Measurements from ENCODE around the gene BHMT. TPM values are rescaled to one million over a fixed set of nuclear protein-coding genes. Genes with fewer than 3 reads are reported as not detected.
"Not testable (repeated sequence)": the region's sequence is repeated elsewhere in the genome, so short reads cannot be mapped to it uniquely, and the experiment has no call there.

Gene BHMT
- total RNA-seq, 2 donors from 2014 or later = 0.81 to 1.3 TPM

- H3K4me1 ChIP-seq (ENCODE audit: control insufficient read depth, insufficient read depth, low read length) = no peaks in the 10 kb centered on the region
- no peak overlapping the region for H3K4me3 ChIP-seq (ENCODE audit: low read length)
- DNase-seq = no peak
- H3K36me3 ChIP-seq (ENCODE audit: control insufficient read depth, insufficient read depth, low read length) = no peaks in the 10 kb centered on the region
- no peak overlapping the region for H3K9ac ChIP-seq (ENCODE audit: extremely low read depth, low read length, poor library complexity, severe bottlenecking)
- no peaks in the 10 kb centered on the region for H3K9me3 Mint-ChIP-seq
- no peaks in the 10 kb centered on the region for H3K36me3 Mint-ChIP-seq (ENCODE audit: low read depth)
- H3K27me3 ChIP-seq (ENCODE audit: control insufficient read depth, insufficient read depth, low read length, poor library complexity, severe bottlenecking) = no peaks in the 10 kb centered on the region
- H3K27ac ChIP-seq (ENCODE audit: low read depth, low read length) = no peak overlapping the region
- peaks cover 8% of the 10 kb centered on the region for H3K4me1 Mint-ChIP-seq
- 89 to 97% methylated on average over 2 of the region's 2 CpGs for WGBS, 2 experiments (ENCODE audit: insufficient coverage in 1 of 2, insufficient read length in 1 of 2)
- no peak overlapping the region for H3K4me3 Mint-ChIP-seq
- TF ChIP-seq, protein P1, sequence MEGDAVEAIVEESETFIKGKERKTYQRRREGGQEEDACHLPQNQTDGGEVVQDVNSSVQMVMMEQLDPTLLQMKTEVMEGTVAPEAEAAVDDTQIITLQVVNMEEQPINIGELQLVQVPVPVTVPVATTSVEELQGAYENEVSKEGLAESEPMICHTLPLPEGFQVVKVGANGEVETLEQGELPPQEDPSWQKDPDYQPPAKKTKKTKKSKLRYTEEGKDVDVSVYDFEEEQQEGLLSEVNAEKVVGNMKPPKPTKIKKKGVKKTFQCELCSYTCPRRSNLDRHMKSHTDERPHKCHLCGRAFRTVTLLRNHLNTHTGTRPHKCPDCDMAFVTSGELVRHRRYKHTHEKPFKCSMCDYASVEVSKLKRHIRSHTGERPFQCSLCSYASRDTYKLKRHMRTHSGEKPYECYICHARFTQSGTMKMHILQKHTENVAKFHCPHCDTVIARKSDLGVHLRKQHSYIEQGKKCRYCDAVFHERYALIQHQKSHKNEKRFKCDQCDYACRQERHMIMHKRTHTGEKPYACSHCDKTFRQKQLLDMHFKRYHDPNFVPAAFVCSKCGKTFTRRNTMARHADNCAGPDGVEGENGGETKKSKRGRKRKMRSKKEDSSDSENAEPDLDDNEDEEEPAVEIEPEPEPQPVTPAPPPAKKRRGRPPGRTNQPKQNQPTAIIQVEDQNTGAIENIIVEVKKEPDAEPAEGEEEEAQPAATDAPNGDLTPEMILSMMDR (conservative IDR thresholded peaks at IDR 0.05) = no peak
- H3K9me3 ChIP-seq (ENCODE audit: control insufficient read depth, low read length) = no peaks in the 10 kb centered on the region
- H3K27me3 Mint-ChIP-seq (ENCODE audit: insufficient read depth) = no peaks in the 10 kb centered on the region
- no peak overlapping the region for H3K27ac Mint-ChIP-seq
Observed at GRCh38 chr5:79157305-79157704, 45.7 kb downstream of the BHMT start.

DNA sequence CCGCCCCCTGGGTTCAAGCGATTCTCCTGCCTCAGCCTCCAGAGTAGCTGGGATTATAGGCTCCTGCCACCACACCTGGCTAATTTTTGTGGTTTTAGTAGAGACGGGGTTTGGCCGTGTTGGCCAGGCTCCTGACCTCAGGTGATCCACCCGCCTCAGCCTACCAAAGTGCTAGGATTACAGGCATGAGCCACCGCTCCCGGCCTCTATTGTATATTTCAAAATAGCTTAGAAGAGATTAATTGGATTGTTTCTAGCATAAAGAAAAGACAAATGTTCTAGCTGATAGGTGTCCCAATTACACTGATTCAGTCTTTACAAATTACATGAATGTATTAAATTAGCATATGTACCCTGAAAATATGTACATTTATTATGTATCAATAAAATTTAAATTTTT lies 50.0 kb downstream of the BHMT start:
- H3K27ac ChIP-seq (ENCODE audit: low read depth, low read length); H3K36me3 ChIP-seq (ENCODE audit: control insufficient read depth, insufficient read depth, low read length); H3K4me3 Mint-ChIP-seq; H3K4me1 Mint-ChIP-seq; H3K9ac ChIP-seq (ENCODE audit: extremely low read depth, low read length, poor library complexity, severe bottlenecking); H3K27me3 ChIP-seq (ENCODE audit: control insufficient read depth, insufficient read depth, low read length, poor library complexity, severe bottlenecking); H3K9me3 Mint-ChIP-seq; H3K9me3 ChIP-seq (ENCODE audit: control insufficient read depth, low read length); H3K36me3 Mint-ChIP-seq (ENCODE audit: low read depth); H3K27ac Mint-ChIP-seq; H3K27me3 Mint-ChIP-seq (ENCODE audit: insufficient read depth); H3K4me3 ChIP-seq (ENCODE audit: low read length); H3K4me1 ChIP-seq (ENCODE audit: control insufficient read depth, insufficient read depth, low read length); DNase-seq: not testable (repeated sequence)
- 86 to 96% methylated on average over 6 to 7 of the region's 7 CpGs for WGBS, 2 experiments (ENCODE audit: insufficient coverage in 1 of 2, insufficient read length in 1 of 2)

DNA sequence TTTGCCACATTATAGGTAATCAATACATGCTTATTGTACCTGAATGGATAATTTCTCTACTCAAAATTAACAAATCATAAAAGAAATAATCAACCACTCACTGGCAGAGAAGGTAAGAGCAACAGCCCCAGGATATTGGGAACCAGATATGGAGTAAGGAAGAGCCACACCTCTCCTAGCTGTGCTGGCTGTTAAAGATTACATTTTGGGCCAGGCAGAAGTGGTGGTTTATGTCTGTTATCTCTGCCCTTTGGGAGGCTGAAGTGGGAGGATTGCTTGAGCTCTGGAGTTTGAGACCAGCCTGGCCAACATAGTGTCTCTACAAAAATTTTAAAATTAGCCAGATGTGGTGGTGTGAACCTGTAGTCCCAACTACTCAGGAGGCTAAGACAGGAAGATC lies 56.4 kb downstream of the BHMT start:
- H3K9me3 ChIP-seq (ENCODE audit: control insufficient read depth, low read length) = no peaks in the 10 kb centered on the region
- H3K9ac ChIP-seq (ENCODE audit: extremely low read depth, low read length, poor library complexity, severe bottlenecking) = no peak overlapping the region
- no peaks in the 10 kb centered on the region for H3K27me3 ChIP-seq (ENCODE audit: control insufficient read depth, insufficient read depth, low read length, poor library complexity, severe bottlenecking)
- TF ChIP-seq, protein P1 (conservative IDR thresholded peaks at IDR 0.05) = no peak
- Mint-ChIP-seq H3K4me1 (peaks cover 9% of the 10 kb centered on the region), H3K27me3 (ENCODE audit: insufficient read depth) (no peaks in the 10 kb centered on the region), H3K9me3 (no peaks in the 10 kb centered on the region), H3K27ac (no peak overlapping the region), H3K4me3 (no peak overlapping the region), H3K36me3 (ENCODE audit: low read depth) (no peaks in the 10 kb centered on the region)
- no peak for DNase-seq
- no peak overlapping the region for H3K4me3 ChIP-seq (ENCODE audit: low read length)
- peaks cover 5% of the 10 kb centered on the region for H3K4me1 ChIP-seq (ENCODE audit: control insufficient read depth, insufficient read depth, low read length)
- no peak overlapping the region for H3K27ac ChIP-seq (ENCODE audit: low read depth, low read length)
- no peaks in the 10 kb centered on the region for H3K36me3 ChIP-seq (ENCODE audit: control insufficient read depth, insufficient read depth, low read length)

GRCh38 chr5:79170661-79171060 lies 59.1 kb downstream of the BHMT start:
- Mint-ChIP-seq H3K4me3 (no peak overlapping the region), H3K9me3 (no peaks in the 10 kb centered on the region), H3K4me1 (peaks cover 18% of the 10 kb centered on the region), H3K27me3 (ENCODE audit: insufficient read depth) (no peaks in the 10 kb centered on the region), H3K36me3 (ENCODE audit: low read depth) (no peaks in the 10 kb centered on the region), H3K27ac (no peak overlapping the region)
- peaks cover 9% of the 10 kb centered on the region for H3K4me1 ChIP-seq (ENCODE audit: control insufficient read depth, insufficient read depth, low read length)
- no peaks in the 10 kb centered on the region for H3K27me3 ChIP-seq (ENCODE audit: control insufficient read depth, insufficient read depth, low read length, poor library complexity, severe bottlenecking)
- no peak for DNase-seq
- no peak overlapping the region for H3K4me3 ChIP-seq (ENCODE audit: low read length)
- no peak overlapping the region for H3K27ac ChIP-seq (ENCODE audit: low read depth, low read length)
- TF ChIP-seq, protein P1 (conservative IDR thresholded peaks at IDR 0.05) = no peak
- no peak overlapping the region for H3K9ac ChIP-seq (ENCODE audit: extremely low read depth, low read length, poor library complexity, severe bottlenecking)
- no peaks in the 10 kb centered on the region for H3K9me3 ChIP-seq (ENCODE audit: control insufficient read depth, low read length)
- no peaks in the 10 kb centered on the region for H3K36me3 ChIP-seq (ENCODE audit: control insufficient read depth, insufficient read depth, low read length)
